ENCODE results near the gene STH. TPM values are rescaled to one million over a fixed set of nuclear protein-coding genes. Genes with fewer than 3 reads are reported as not detected.

STH gene
- total and polyA plus RNA-seq, 12 donors: not detected

DNA sequence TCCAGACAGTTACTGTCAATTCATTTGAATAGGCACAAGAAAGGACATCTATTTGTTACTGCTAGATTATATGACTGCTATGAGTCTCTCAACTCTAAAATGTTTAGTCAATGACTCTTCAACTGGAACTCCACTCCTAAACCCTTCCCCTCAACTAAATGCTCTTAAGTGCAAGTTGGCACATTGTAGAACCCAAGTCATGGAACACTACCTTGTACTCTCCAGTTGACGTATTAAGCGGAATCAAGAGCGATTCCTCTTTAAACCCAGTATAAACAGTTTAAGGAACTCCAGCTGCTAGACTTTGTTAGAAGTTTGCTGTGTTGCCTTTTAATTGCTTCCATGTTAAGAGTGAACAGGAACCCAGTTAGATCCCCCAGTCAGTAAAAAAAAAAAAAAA lies 44.6 kb downstream of the STH start:
- H3K36me3 ChIP-seq: peaks cover 0 to 96% (median 20%) of the 10 kb centered on the region in 9 donors
- intact Hi-C loops (cut with DNase I): loop anchor here in 8 of 10 donors (1.0 to 5.0 kb wide), 9 partner anchors 41 to 170 kb away; partner anchors contain the start of gene KANSL1 (in 6 of the 8)

DNA sequence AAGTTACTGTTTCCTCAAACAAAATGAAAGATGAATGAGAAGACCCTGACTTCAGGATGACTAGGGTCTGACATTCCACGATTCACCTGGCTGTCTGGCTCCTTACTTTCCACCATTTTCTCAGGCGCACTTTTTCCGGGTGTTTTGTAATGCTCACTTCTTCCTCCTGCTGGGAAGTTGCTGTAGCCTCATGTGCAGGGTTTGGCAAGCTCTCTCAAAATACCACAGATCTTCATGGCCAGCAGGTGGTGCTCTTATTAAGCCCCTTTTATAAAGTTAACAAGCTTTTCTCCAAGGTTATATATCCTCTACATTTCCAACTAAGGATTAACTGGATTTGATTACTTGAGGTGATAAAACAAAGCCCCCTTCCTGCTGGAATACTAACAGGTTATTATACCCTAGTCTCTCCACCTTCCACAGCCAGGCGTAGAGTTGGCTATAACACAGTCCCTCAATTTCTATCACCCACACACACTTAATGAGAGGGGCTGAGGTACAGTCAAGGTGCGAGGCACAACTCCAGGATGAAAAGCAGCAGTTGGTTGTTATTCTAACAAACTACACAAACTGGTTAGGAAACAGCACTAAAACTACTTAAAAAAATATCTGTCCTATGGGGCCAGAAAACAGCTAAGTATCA lies 45.4 kb downstream of the STH start:
- peak overlapping the region in 7 of 10 donors; percentile 3 to 47 (median 23) for H3K27ac ChIP-seq
- ATAC-seq: peak; percentile 66 to 88 (median 82)
- DNase-seq: peak in 1 of 2 donors; percentile 88
- H3K36me3 ChIP-seq: peaks cover 0 to 96% (median 17%) of the 10 kb centered on the region in 9 donors
- H3K4me3 ChIP-seq: no peak overlapping the region
- H3K9me3 ChIP-seq: no peaks in the 10 kb centered on the region
- H3K27me3 ChIP-seq: no peaks in the 10 kb centered on the region
- peaks cover 0 to 53% (median 32%) of the 10 kb centered on the region in 9 donors for H3K4me1 ChIP-seq
- WGBS, 2 donors: 40 to 44% methylated on average over 5 of the region's 5 CpGs
- intact Hi-C loops (cut with DNase I): loop anchor here in 8 of 10 donors (1.0 to 5.0 kb wide), 8 partner anchors 42 to 169 kb away; partner anchors contain the start of gene KANSL1 (in 6 of the 8)
- TF ChIP-seq CTCF (IDR thresholded peaks at IDR 0.05): peak; percentile 74 to 93 (median 85)

More for the DNA sequence above, 44.6 kb downstream of the STH start:
- WGBS, 2 donors: 87 to 92% methylated on average over 3 of the region's 3 CpGs
- no peak for TF ChIP-seq CTCF (IDR thresholded peaks at IDR 0.05)
- H3K27me3 ChIP-seq: no peaks in the 10 kb centered on the region
- no peak for DNase-seq
- no peak overlapping the region for H3K4me3 ChIP-seq
- H3K9me3 ChIP-seq: no peaks in the 10 kb centered on the region
- no peak for ATAC-seq
- H3K4me1 ChIP-seq: peaks cover 0 to 61% (median 32%) of the 10 kb centered on the region in 9 donors
- H3K27ac ChIP-seq: peak overlapping the region in 5 of 10 donors; percentile 3 to 44 (median 13)

DNA sequence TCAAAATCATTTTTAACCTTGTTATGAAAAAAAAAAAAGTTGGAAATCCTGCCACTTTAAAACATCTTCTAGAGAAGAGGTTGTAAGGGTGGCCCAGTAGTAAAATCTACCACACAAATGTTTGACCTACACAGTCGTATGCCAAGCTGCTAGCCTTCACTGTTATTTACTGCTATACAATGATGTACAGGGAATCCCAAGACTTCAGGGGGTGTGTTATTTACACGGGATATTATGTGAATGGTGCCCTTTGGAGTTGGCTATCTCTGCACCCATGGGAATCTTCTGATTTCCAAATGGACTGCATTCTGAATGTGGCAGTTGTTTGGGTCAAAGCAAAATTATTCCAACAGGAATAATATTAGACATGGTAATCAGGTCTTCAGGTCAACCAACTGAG lies 45.9 kb downstream of the STH start:
- H3K36me3 ChIP-seq: peaks cover 0 to 96% (median 22%) of the 10 kb centered on the region in 9 donors
- DNase-seq: no peak
- H3K9me3 ChIP-seq: no peaks in the 10 kb centered on the region
- intact Hi-C loops (cut with DNase I): loop anchor here in 9 of 10 donors (1.0 to 5.0 kb wide), 8 partner anchors 43 to 168 kb away; partner anchors contain the start of gene KANSL1 (in 7 of the 9)
- H3K27me3 ChIP-seq: no peaks in the 10 kb centered on the region
- ATAC-seq: no peak
- 62 to 64% methylated on average over 2 of the region's 2 CpGs for WGBS, 2 donors
- no peak for TF ChIP-seq CTCF (IDR thresholded peaks at IDR 0.05)
- H3K4me3 ChIP-seq: no peak overlapping the region
- H3K27ac ChIP-seq: peak overlapping the region in 2 of 10 donors; percentile 23 to 47
- peaks cover 0 to 48% (median 28%) of the 10 kb centered on the region in 9 donors for H3K4me1 ChIP-seq

DNA sequence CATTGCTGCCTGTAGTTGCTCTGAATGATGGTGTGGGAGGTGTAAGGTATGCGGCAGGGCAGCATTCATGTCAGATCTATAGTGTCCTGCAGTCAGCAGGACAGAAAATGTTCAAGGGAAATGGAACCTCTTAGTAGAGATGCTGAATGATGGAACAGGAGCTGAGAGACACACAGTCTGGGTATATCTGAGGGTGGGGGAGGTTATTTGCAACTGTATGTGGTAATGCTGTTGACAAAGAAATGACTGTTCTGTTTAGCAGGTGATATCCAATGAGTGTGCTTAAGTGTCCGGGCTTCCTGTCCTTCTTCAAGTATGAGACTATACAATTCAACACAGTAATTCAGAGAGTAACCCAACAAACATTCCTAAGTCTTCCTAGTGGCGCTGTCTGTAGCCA lies 46.6 kb downstream of the STH start:
- H3K4me1 ChIP-seq: peaks cover 0 to 43% (median 28%) of the 10 kb centered on the region in 9 donors
- DNase-seq (no peak), ATAC-seq (peak in 1 of 8 donors; percentile 25)
- intact Hi-C loops (cut with DNase I): loop anchor here in 5 of 10 donors (2.0 to 5.0 kb wide), 4 partner anchors 147 to 167 kb away; partner anchors contain the start of gene KANSL1 (in 4 of the 5)
- H3K36me3 ChIP-seq: peaks cover 0 to 96% (median 26%) of the 10 kb centered on the region in 9 donors
- 83 to 84% methylated on average over 3 of the region's 3 CpGs for WGBS, 2 donors
- TF ChIP-seq CTCF (IDR thresholded peaks at IDR 0.05): no peak
- no peak overlapping the region for H3K4me3 ChIP-seq
- H3K27me3 ChIP-seq: no peaks in the 10 kb centered on the region
- H3K9me3 ChIP-seq: no peaks in the 10 kb centered on the region
- peak overlapping the region in 5 of 10 donors; percentile 9 to 61 (median 32) for H3K27ac ChIP-seq
